Nephron progenitor cell (in vitro differentiated cells): ENCODE measurements around the gene MLLT11.

Experiments used
- DNase-seq: peaks from one replicate; pipeline ENCODE4 v3.0.0; 2021
- H3K27ac Mint-ChIP-seq: 2 replicates; pipeline ENCODE4 v1.8.0; 2021; ENCODE audit warnings: mild to moderate bottlenecking, moderate library complexity, mixed read lengths
- H3K27me3 Mint-ChIP-seq: 2 replicates; pipeline ENCODE4 v1.8.0; 2021; ENCODE audit warnings: mild to moderate bottlenecking, low read depth, mixed read lengths; ENCODE audit not compliant: poor library complexity
- H3K36me3 Mint-ChIP-seq: 2 replicates; pipeline ENCODE4 v1.8.0; 2021; ENCODE audit warnings: low read depth, mixed read lengths
- H3K4me1 Mint-ChIP-seq: 2 replicates; pipeline ENCODE4 v1.8.0; 2021; ENCODE audit warnings: mixed read lengths
- H3K4me3 Mint-ChIP-seq: 2 replicates; pipeline ENCODE4 v1.8.0; 2021; ENCODE audit warnings: mild to moderate bottlenecking, moderate library complexity, mixed read lengths
- H3K9me3 Mint-ChIP-seq: 2 replicates; pipeline ENCODE4 v1.8.0; 2021; ENCODE audit warnings: mild to moderate bottlenecking, moderate library complexity, mixed read lengths
- TF ChIP-seq, protein P1 (sequence below): fragments of 200-600 bp; sonication (generic); IDR thresholded peaks from 2 replicates; pipeline ENCODE4 v1.5.0; 2021; ENCODE audit warnings: antibody characterized with exemption

Gene MLLT11

DNA sequence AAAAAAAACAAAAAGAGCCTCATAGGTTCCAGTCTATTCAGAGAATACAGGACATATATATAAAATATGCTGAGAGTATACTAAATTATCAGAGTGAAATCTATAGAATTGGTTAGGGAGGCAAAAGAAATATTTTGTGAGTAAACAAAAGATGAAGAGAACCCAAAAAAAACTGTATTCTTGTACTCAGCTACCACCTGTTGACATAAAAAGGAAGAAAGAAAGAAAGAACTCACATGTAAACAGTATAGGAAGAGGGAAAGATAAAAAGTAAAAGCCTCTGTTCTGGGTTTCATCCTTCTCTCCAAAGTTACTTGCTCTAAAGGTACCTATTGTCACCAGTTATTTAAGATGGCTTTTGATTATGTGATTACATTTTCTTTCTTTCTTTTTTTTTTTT is 33.7 kb upstream of the MLLT11 start:
- peaks cover 67% of the 10 kb centered on the region for H3K36me3 Mint-ChIP-seq
- no peaks in the 10 kb centered on the region for H3K27me3 Mint-ChIP-seq

DNA sequence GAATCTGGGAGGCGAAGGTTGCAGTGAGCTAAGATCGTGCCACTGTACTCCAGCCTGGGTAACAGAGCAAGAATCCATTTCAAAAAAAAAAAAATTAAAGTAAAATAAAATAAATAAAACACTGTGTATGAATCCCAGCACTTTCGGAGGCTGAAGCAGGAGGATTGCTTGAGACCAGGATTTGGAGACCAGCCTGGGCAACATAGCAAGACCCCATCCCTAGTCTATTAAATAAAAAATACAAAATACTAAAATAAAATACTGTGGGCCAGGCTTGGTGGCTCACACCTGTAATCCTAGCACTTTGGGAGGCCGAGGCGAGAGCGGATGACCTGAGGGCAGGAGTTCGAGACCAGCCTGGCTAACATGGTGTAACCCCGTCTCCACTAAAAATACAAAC is 28.0 kb upstream of the MLLT11 start:
- Mint-ChIP-seq H3K9me3 (no peaks in the 10 kb centered on the region), H3K36me3 (peaks cover 61% of the 10 kb centered on the region), H3K27me3 (no peaks in the 10 kb centered on the region), H3K4me1 (no peaks in the 10 kb centered on the region), H3K4me3 (no peak overlapping the region), H3K27ac (no peak overlapping the region)
- no peak for DNase-seq
- TF ChIP-seq, protein P1, sequence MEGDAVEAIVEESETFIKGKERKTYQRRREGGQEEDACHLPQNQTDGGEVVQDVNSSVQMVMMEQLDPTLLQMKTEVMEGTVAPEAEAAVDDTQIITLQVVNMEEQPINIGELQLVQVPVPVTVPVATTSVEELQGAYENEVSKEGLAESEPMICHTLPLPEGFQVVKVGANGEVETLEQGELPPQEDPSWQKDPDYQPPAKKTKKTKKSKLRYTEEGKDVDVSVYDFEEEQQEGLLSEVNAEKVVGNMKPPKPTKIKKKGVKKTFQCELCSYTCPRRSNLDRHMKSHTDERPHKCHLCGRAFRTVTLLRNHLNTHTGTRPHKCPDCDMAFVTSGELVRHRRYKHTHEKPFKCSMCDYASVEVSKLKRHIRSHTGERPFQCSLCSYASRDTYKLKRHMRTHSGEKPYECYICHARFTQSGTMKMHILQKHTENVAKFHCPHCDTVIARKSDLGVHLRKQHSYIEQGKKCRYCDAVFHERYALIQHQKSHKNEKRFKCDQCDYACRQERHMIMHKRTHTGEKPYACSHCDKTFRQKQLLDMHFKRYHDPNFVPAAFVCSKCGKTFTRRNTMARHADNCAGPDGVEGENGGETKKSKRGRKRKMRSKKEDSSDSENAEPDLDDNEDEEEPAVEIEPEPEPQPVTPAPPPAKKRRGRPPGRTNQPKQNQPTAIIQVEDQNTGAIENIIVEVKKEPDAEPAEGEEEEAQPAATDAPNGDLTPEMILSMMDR, result no peak

More for the DNA sequence above, 33.7 kb upstream of the MLLT11 start:
- Mint-ChIP-seq H3K9me3 (no peaks in the 10 kb centered on the region), H3K27ac (no peak overlapping the region), H3K4me3 (no peak overlapping the region), H3K4me1 (no peaks in the 10 kb centered on the region)
- DNase-seq, result no peak
- TF ChIP-seq, protein P1, result no peak

DNA sequence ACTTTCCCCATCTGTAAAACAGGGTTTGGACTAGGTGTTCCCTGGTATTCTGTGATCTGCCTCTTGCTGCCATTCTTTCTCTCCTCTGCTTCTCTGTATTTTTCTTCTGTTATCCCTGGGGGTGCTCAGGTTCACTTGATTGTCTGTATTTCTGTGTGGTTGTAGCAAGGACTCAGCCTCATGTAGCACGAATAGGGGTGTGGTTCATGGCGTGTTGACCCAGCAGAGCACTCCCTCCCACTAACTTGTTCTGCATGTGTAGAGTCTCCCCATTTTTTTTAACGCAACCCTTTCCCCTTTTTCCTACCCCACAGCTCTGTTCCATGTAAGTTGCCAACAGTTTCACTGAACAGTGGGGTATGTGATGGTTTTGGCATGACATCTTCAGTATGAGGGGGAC is 25.0 kb upstream of the MLLT11 start:
- peak overlapping the region; percentile 44 for H3K27ac Mint-ChIP-seq
- peaks cover 40% of the 10 kb centered on the region for H3K36me3 Mint-ChIP-seq
- no peaks in the 10 kb centered on the region for H3K27me3 Mint-ChIP-seq
- H3K4me3 Mint-ChIP-seq, result no peak overlapping the region
- no peaks in the 10 kb centered on the region for H3K9me3 Mint-ChIP-seq
- DNase-seq, result no peak
- TF ChIP-seq, protein P1, result no peak
- H3K4me1 Mint-ChIP-seq, result no peaks in the 10 kb centered on the region

DNA sequence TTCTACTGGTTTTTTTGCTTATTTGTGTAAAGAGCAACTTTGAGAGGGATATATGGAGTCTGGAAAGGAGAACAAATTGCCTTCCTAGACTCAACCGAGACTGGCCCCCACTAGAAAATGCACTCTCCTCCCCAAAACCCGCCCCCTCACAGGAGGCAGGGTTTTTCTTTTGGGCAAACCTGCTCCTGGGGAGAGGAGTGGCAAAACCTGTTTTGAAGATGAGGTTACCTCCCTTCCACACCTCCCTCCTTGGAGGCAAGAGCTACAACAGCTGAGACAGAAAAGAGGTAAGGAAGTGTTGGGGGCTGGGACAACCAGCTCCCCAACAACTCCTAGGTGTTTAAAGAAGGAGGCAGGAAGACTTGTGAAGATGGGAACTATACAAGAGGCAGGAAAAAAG is 23.8 kb upstream of the MLLT11 start, which contains the start of gene BNIPL:
Gene BNIPL, plus strand, starts transcription at position 231 of the 400 bp plus-strand sequence. Its CDS starts 140 bp downstream, at position 371.
- TF ChIP-seq, protein P1, result no peak
- Mint-ChIP-seq H3K4me3 (no peak within 1 kb of the TSS), H3K27ac (peak within 1 kb of the TSS; percentile 44), H3K27me3 (no peaks in the 10 kb centered on the region), H3K36me3 (peaks cover 33% of the 10 kb centered on the region), H3K4me1 (no peaks in the 10 kb centered on the region), H3K9me3 (no peaks in the 10 kb centered on the region)
- DNase-seq, result no peak

DNA sequence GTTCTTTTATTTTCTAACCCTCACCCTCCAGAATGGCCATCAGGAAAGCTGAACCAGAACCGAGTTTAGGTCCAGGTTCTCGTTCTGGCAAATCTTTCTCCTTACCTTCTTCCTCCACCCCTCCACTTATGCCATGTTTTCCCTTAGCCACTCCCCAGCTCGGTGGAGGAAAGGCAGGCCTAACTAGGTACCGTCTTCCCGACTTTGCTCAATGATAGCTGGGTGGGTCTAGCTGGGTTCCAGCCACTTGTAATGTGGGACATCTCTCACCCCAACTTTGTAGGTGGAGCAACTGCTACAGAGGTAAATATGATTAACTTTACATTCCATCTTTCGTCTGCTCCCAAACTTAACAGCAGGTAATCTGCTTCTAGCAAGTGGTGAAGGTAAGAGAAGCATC is 23.2 kb upstream of the MLLT11 start:
- TF ChIP-seq, protein P1, result no peak
- no peaks in the 10 kb centered on the region for H3K9me3 Mint-ChIP-seq
- no peak for DNase-seq
- no peaks in the 10 kb centered on the region for H3K27me3 Mint-ChIP-seq
- H3K4me3 Mint-ChIP-seq, result no peak overlapping the region
- H3K36me3 Mint-ChIP-seq, result peaks cover 28% of the 10 kb centered on the region
- peak overlapping the region; percentile 21 for H3K27ac Mint-ChIP-seq
- H3K4me1 Mint-ChIP-seq, result no peaks in the 10 kb centered on the region

DNA sequence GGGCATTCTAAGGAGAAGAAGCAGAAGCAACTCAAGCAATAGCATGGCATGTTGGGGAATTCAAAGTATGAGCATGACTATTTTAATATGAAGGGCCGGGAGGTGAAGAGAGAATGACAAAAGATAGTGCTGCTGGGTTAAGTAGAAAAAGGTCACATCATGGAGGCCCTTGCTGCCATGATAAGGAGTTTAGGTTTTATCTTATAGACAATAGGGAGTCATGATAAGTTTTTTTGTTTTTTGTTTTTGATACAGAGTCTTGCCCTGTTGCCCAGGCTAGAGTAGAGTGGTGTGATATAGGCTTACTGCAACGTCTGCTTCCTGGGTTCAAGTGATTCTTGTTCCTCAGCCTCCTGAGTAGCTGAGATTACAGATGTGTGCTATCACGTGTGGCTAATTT is 20.7 kb upstream of the MLLT11 start:
- Mint-ChIP-seq H3K4me3 (no peak overlapping the region), H3K4me1 (no peaks in the 10 kb centered on the region), H3K27me3 (no peaks in the 10 kb centered on the region), H3K9me3 (no peaks in the 10 kb centered on the region), H3K36me3 (peaks cover 16% of the 10 kb centered on the region), H3K27ac (no peak overlapping the region)
- TF ChIP-seq, protein P1, result no peak
- no peak for DNase-seq
